Keratinocyte (primary cell): ENCODE data around the gene IPO11. TPM values are rescaled to one million over a fixed set of nuclear protein-coding genes. Genes with fewer than 3 reads are reported as not detected.

Source experiments
- DNase-seq: peaks from one replicate; pipeline ENCODE4 v3.0.0-alpha.2; 2011; ENCODE audit warnings: low read depth, missing footprints, low spot score
- FAIRE-seq: peaks from 2 replicates; lab custom pipeline; 2011; peaks lifted over from hg19 to GRCh38; lab: Jason Lieb, UNC
- H2AFZ ChIP-seq: 2 replicates; pipeline ENCODE4 v1.6.0; 2012; ENCODE audit warnings: low read length, control low read depth, inconsistent platforms; ENCODE audit not compliant: control insufficient read depth
- H3K27ac ChIP-seq: 2 replicates; pipeline ENCODE4 v1.5.1; 2011; ENCODE audit warnings: low read length; ENCODE audit not compliant: control insufficient read depth, insufficient read depth
- H3K27me3 ChIP-seq: 3 replicates; pipeline ENCODE4 v1.6.0; 2011; ENCODE audit warnings: low read length; ENCODE audit not compliant: control insufficient read depth, insufficient read depth; ENCODE audit errors: extremely low read depth
- H3K36me3 ChIP-seq, 2 experiments: 2 replicates in 1 of 2; 3 replicates in 1 of 2; pipeline ENCODE4 v1.5.1; 2011; ENCODE audit warnings: low read length in 2 of 2, mild to moderate bottlenecking in 1 of 2; ENCODE audit not compliant: control insufficient read depth in 2 of 2, insufficient read depth in 2 of 2; ENCODE audit errors: extremely low read depth in 1 of 2
- H3K4me1 ChIP-seq: 3 replicates; pipeline ENCODE4 v1.5.1; 2011; ENCODE audit warnings: low read length; ENCODE audit not compliant: control insufficient read depth, insufficient read depth; ENCODE audit errors: extremely low read depth
- H3K4me2 ChIP-seq: 3 replicates; pipeline ENCODE4 v1.6.0; 2011; ENCODE audit warnings: low read depth, low read length; ENCODE audit not compliant: control insufficient read depth, insufficient read depth; ENCODE audit errors: extremely low read depth
- H3K4me3 ChIP-seq, 3 experiments: fragments of 200-600 bp in 1 of 3; sonication (generic) in 1 of 3; 2 replicates in 2 of 3; 3 replicates in 1 of 3; pipeline ENCODE4 v1.5.1; 2011 to 2016; ENCODE audit warnings: low read length in 3 of 3, mild to moderate bottlenecking in 3 of 3, control low read depth in 2 of 3, inconsistent platforms in 1 of 3, low read depth in 1 of 3, mixed read lengths in 1 of 3, mixed run types in 1 of 3, moderate library complexity in 1 of 3; ENCODE audit not compliant: control insufficient read depth in 2 of 3, insufficient read depth in 2 of 3; ENCODE audit errors: extremely low read depth in 1 of 3
- H3K79me2 ChIP-seq: 2 replicates; pipeline ENCODE4 v1.6.0; 2012; ENCODE audit warnings: low read length; ENCODE audit not compliant: control insufficient read depth, insufficient read depth
- H3K9ac ChIP-seq: 3 replicates; pipeline ENCODE4 v1.6.0; 2011; ENCODE audit warnings: low read length; ENCODE audit not compliant: control insufficient read depth, insufficient read depth; ENCODE audit errors: extremely low read depth
- H3K9me1 ChIP-seq: 3 replicates; pipeline ENCODE4 v1.6.0; 2011; ENCODE audit warnings: low read length; ENCODE audit not compliant: control insufficient read depth, insufficient read depth; ENCODE audit errors: extremely low read depth
- H3K9me3 ChIP-seq: 2 replicates; pipeline ENCODE4 v1.5.1; 2012; ENCODE audit warnings: low read depth, low read length; ENCODE audit not compliant: control insufficient read depth
- H4K20me1 ChIP-seq: 3 replicates; pipeline ENCODE4 v1.6.0; 2011; ENCODE audit warnings: low read length; ENCODE audit not compliant: control insufficient read depth, insufficient read depth; ENCODE audit errors: extremely low read depth
- CTCF ChIP-seq, 3 experiments: IDR thresholded peaks in 1 of 3; conservative IDR thresholded peaks in 1 of 3; optimal IDR thresholded peaks in 1 of 3; 2 replicates in 2 of 3; 3 replicates in 1 of 3; pipeline versions ENCODE3 to v1.5.1; 2011; ENCODE audit warnings: low read length in 3 of 3, mild to moderate bottlenecking in 3 of 3, moderate library complexity in 2 of 3, control low read depth in 1 of 3, inconsistent platforms in 1 of 3; ENCODE audit not compliant: insufficient read depth in 2 of 3; ENCODE audit errors: extremely low read depth in 1 of 3
- EZH2 ChIP-seq: IDR thresholded peaks from one replicate; pipeline ENCODE4 v1.6.1; 2012; ENCODE audit warnings: inconsistent platforms, mild to moderate bottlenecking, low read length, moderate library complexity
- dilution Hi-C: fragments of 300-500 bp; cut with MboI; formaldehyde crosslinking; loops from one replicate; pipeline ENCODE4 v1.7.0; 2020; ENCODE audit warnings: low sequenced_read_pairs; ENCODE audit not compliant: extremely low pct_ligation_motif_present
- polyA minus RNA-seq, 3 experiments: library from RNA; depleted of rRNA, polyadenylated mRNA; stranded (reverse); fragments of >200 nt; gene quantifications; 1 replicate in 1 of 3; 2 replicates in 1 of 3; 3 replicates in 1 of 3; pipeline ENCODE4 v1.2.3, GENCODE V29; 2011
- polyA plus RNA-seq, 5 experiments: library from polyadenylated mRNA; depleted of rRNA in 3 of 5; stranded (reverse) in 3 of 5; stranded (forward) in 1 of 5; unstranded in 1 of 5; fragments of >200 nt; gene quantifications; 1 replicate in 1 of 5; 2 replicates in 3 of 5; 3 replicates in 1 of 5; pipeline versions ENCODE4 v1.2.1 to v1.2.3, GENCODE V29; 2011 to 2012; ENCODE audit warnings: missing spikeins in 2 of 5, low read depth in 1 of 5, low replicate concordance in 1 of 5

IPO11 gene
- polyA plus RNA-seq, result 28.1 to 34.7 TPM (median 31.4 TPM) in 3 replicates
- 20.2 TPM for polyA plus RNA-seq (2011; ENCODE audit: low read depth)
- 15.0 and 35.1 TPM in 2 replicates for polyA plus RNA-seq (2011; cell fraction: cytosol; rRNA removed)
- 26.6 and 28.6 TPM in 2 replicates for polyA plus RNA-seq (2011; cell fraction: nucleus; rRNA removed)
- 10.8 and 21.2 TPM in 2 replicates for polyA plus RNA-seq (2012; ENCODE audit: low replicate concordance)
- polyA minus RNA-seq, result 74.3 to 105 TPM (median 77.2 TPM) in 3 replicates
- polyA minus RNA-seq (2011; cell fraction: cytosol; rRNA and poly(A)+ RNA removed), result 32.0 TPM
- polyA minus RNA-seq (2011; cell fraction: nucleus; rRNA and poly(A)+ RNA removed), result 30.9 and 96.1 TPM in 2 replicates

- Histone ChIP-seq H2AFZ (peak within 1 kb of the TSS; percentile 93), H3K4me2 (peak within 1 kb of the TSS; percentile 98), H3K36me3 (no peaks in the 10 kb centered on the region), H3K9me1 (no peaks in the 10 kb centered on the region), H3K79me2 (peaks cover 48% of the 10 kb centered on the region), H3K4me3 (peak within 1 kb of the TSS; percentile 77 to 95 (median 95)), H3K27ac (peak within 1 kb of the TSS; percentile 91), H3K9me3 (no peaks in the 10 kb centered on the region), H4K20me1 (no peaks in the 10 kb centered on the region), H3K4me1 (peaks cover 15% of the 10 kb centered on the region), H3K9ac (peak within 1 kb of the TSS; percentile 96), H3K27me3 (no peaks in the 10 kb centered on the region)
- dilution Hi-C loops, result no loop called here
- peak; percentile 90 for FAIRE-seq
- DNase-seq, result peak; percentile 91
- TF ChIP-seq CTCF (optimal IDR thresholded peaks at IDR 0.05 in 1 of 3, IDR thresholded peaks at IDR 0.05 in 1 of 3, conservative IDR thresholded peaks at IDR 0.05 in 1 of 3; ENCODE audit: extremely low read depth in 1 of 3, insufficient read depth in 2 of 3, low read length in 3 of 3) (no peak), EZH2 (no peak)
Observed at GRCh38 chr5:62412549-62413329, at the start of gene IPO11. TSS of gene IPO11 (plus strand) at chr5:62412763. CDS start at chr5:62437280, 24,517 bp downstream.

GRCh38 chr5:62369039-62369438, 43.5 kb upstream of the IPO11 start:
- H3K9me1 ChIP-seq, result no peaks in the 10 kb centered on the region
- no peaks in the 10 kb centered on the region for H3K9me3 ChIP-seq
- no peak overlapping the region for H3K27ac ChIP-seq
- H3K4me1 ChIP-seq, result peaks cover 5% of the 10 kb centered on the region
- no peaks in the 10 kb centered on the region for H3K79me2 ChIP-seq
- no peak for TF ChIP-seq EZH2
- no peak for TF ChIP-seq CTCF (optimal IDR thresholded peaks at IDR 0.05 in 1 of 3, IDR thresholded peaks at IDR 0.05 in 1 of 3, conservative IDR thresholded peaks at IDR 0.05 in 1 of 3; ENCODE audit: extremely low read depth in 1 of 3, insufficient read depth in 2 of 3, low read length in 3 of 3)
- no peak overlapping the region for H2AFZ ChIP-seq
- H3K4me3 ChIP-seq, result no peak overlapping the region
- no peaks in the 10 kb centered on the region for H4K20me1 ChIP-seq
- H3K4me2 ChIP-seq, result no peak overlapping the region
- no peak for FAIRE-seq
- no peak overlapping the region for H3K9ac ChIP-seq
- dilution Hi-C loops, result no loop called here
- peaks cover 6 to 10% of the 10 kb centered on the region in 2 experiments for H3K36me3 ChIP-seq
- DNase-seq, result no peak
- no peaks in the 10 kb centered on the region for H3K27me3 ChIP-seq
